ENCODE measurements around the gene GLP2R.

The GLP2R gene

GRCh38 chr17:9922012-9922848 is 96.5 kb downstream of the GLP2R start:
- no peak for DNase-seq (ENCODE audit: low read depth in 2 of 2)

- peak; percentile 63 to 66 for DNase-seq (ENCODE audit: low read depth in 2 of 2)
These were observed 99.0 kb downstream of the GLP2R start for GRCh38 chr17:9924735-9925191.

GRCh38 chr17:9925457-9925856 is 99.7 kb downstream of the GLP2R start:
- DNase-seq (ENCODE audit: low read depth in 2 of 2) = no peak

DNA sequence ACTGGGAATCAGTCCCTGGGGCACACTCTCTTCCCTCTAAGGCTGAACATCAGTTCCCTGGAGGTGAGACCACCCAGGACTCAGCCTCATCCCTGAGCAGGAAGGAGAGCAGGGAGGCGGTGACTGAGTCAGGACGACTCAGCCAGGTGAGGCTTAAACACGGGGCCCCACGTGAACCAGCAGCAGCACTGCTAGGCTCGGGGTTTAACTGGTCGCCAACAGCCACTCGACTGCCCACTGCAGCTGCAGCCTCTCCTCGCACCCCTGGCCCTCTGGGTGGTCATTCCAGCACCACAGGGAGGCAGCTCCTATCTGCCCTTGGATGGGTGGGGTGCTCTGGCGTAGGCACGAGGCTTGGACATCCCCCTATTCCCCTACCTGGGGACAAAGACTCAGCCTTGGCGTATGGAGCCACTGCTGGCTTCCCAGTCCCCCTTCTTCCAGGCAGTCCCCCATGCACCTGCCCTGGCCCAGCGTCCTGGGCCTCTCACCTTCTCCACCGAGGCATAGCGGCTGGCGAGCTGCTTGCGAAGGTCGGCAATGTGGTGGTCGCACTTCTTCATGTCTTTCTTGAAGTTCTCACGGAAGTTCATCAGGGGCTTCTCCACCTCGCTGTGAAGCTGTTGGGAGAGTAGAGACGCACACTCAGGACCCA is 100.6 kb downstream of the GLP2R start:
- DNase-seq (ENCODE audit: low read depth in 2 of 2) = no peak

DNA sequence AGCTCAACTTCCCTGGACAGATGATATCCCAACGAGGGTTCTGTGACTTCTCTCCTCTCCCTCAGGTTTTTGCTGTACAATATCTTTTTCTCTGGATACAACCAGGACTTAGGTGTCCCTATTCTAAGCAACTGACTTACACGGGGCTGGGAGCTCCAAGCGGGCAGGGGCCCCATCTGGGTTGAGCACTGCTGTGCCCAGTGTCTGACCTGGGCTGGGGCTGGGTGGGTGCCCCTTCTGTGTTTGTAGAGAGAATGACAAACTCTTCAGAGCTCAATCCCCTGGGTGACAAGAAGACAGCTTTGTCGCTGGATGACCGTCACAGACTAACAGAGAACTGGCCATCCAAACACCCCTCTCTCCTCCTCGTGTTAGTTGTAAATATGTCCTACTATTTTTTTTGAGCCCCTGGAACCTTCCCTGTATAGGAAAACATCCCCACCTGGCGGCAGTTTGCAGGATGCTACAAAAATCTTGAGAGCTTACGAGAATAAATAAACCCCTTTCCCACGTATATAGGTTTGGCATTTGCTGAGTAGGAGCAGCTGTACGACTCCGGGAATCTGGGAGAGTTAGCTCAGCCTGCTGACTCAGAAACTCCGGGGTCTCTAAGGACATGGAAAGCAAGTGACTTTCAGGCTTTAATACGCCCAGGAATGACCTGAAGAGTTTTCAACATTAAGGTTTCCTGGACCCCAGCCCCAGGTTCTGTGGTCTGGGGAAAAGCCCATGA is 103.0 kb downstream of the GLP2R start:
- DNase-seq (ENCODE audit: low read depth in 2 of 2) = peak; percentile 81 to 84

GRCh38 chr17:9929871-9930270 is 104.1 kb downstream of the GLP2R start:
- DNase-seq (ENCODE audit: low read depth in 2 of 2) = no peak

GRCh38 chr17:9931144-9931741 is 105.5 kb downstream of the GLP2R start:
- DNase-seq (ENCODE audit: low read depth in 2 of 2) = no peak

GRCh38 chr17:9932491-9932890 is 106.8 kb downstream of the GLP2R start:
- DNase-seq (ENCODE audit: low read depth in 2 of 2) = peak in 1 of 2 experiments; percentile 17

DNA sequence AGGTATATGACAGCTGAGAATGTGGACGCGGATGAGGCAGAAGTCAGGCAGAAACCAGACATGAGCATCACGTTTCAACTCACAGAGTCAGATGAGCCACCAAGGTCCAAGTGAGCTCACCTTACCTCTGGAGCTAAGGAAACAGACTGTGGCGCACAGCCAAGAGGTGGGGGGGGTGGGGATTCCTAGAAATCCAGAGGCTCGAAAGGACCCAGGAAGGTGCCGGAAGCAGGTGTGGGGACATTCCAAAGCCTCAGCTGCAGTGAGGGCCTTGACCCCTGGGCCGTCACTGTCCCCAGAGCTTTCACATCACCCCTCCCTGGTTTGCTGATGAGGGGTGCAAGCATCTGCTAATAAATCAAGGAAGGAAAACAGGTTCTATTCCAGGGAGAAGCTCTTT is 108.6 kb downstream of the GLP2R start:
- no peak for DNase-seq (ENCODE audit: low read depth in 2 of 2)

GRCh38 chr17:9935408-9935807 is 109.7 kb downstream of the GLP2R start:
- DNase-seq (ENCODE audit: low read depth in 2 of 2) = no peak

DNA sequence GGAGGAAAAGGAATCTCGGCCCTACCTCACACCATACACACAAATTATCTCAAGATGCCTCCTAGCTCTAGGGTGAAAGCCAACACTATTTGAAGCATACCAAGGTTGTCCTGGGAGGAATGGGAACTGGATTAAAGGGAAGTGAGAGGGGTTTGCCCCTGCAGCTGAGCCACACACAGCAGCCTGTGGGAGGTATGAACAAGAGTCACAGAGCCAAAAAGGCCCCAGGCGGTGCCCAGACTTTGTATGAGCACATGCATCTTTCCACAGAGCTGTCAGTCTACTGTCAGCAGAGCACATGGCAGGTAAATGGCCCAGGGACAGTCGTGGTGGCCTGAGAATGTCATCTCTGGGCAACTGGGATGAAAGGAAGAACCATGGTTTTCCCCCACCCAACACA is 110.4 kb downstream of the GLP2R start:
- DNase-seq (ENCODE audit: low read depth in 2 of 2) = no peak

DNA sequence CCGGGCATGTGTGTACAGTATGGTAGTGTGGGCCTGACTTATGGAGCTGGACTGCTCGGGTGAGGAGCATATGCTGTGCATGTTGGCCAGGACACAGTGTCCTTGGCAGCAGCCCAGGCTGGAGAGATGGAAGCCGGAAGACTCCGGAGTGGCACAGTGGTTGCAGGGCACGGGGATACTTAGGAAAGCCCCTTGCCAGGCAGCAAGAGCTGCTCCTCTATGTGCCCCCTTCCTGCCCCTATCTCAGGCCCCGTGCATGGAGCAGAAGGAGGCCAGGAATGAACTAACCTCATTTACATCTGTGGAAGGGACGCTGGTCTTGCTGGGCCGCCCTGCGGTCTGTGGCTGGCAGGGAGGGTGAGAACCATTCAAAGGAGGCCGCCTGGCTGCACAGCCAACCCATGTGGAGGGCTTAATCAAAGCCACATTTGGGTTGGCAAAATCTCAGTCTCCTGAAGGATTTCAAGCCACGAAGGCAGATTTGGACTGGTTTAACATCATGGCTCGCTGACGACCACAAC is 111.6 kb downstream of the GLP2R start:
- peak; percentile 57 to 60 for DNase-seq (ENCODE audit: low read depth in 2 of 2)

GRCh38 chr17:9937901-9938300 is 112.2 kb downstream of the GLP2R start:
- no peak for DNase-seq (ENCODE audit: low read depth in 2 of 2)

- no peak for DNase-seq (ENCODE audit: low read depth in 2 of 2)
These were observed 113.0 kb downstream of the GLP2R start for GRCh38 chr17:9938764-9939163.

- DNase-seq (ENCODE audit: low read depth in 2 of 2) = no peak
These were observed 115.1 kb downstream of the GLP2R start for GRCh38 chr17:9940841-9941240.

DNA sequence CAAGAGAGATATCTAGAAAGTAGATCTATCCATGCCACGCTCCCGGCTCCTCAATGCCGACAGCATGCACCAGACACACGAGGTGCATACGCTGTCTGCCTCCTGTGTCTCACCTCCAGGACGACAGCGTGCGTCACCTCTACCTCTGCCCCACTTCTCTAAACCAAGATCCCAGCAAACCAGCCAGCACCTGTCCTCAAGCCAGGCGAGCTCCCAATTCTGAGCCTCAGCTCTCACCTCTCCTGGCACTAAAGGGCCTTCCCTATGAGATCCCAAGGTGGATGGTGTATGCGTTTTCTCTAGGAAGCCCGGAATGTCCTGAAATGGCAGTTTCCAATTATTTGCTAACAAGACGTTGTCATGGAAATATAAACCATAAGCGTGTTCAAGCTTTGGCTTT is 115.6 kb downstream of the GLP2R start:
- DNase-seq (ENCODE audit: low read depth in 2 of 2) = no peak
